Measurements from ENCODE around the gene RNASE12. TPM values are rescaled to one million over a fixed set of nuclear protein-coding genes. Genes with fewer than 3 reads are reported as not detected.

Gene RNASE12
- polyA plus RNA-seq, 1 donor from 2014 or later, result not detected

DNA sequence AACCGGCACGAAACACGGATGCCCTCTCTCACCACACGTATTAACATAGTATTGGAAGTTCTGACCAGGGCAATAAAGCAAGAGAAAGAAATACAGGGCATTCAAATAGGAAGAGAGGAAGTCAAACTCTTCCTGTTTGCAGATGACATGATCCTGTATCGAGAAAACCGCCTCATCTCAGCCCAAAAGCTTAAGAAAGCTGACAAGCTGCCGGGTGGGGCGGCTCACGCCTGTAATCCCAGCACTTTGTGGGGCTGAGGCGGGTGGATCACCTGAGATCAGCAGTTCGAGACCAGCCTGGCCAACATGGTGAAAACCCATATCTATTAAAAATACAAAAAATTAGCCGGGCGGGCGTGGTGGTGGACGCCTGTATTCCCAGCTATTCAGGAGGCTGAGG, 32.6 kb upstream of the RNASE12 start:
- Histone ChIP-seq H3F3A (ENCODE audit: insufficient read depth, low read length, poor library complexity, severe bottlenecking) (no peaks in the 10 kb centered on the region), H3K9me2 (ENCODE audit: insufficient read depth, low read length) (no peaks in the 10 kb centered on the region), H3K4me3 (ENCODE audit: low read length) (no peak overlapping the region), H3K27ac (ENCODE audit: low read length) (no peak overlapping the region), H2AFZ (ENCODE audit: low read depth, low read length) (no peak overlapping the region), H3K79me2 (replicated peaks; ENCODE audit: insufficient read depth, low read length) (no peaks in the 10 kb centered on the region), H3K36me3 (ENCODE audit: insufficient read depth, low read length) (no peaks in the 10 kb centered on the region), H3K27me3 (ENCODE audit: insufficient read depth, low read depth, low read length) (peaks cover 66% of the 10 kb centered on the region), H4K20me1 (ENCODE audit: insufficient read depth) (no peaks in the 10 kb centered on the region), H3K9me3 (ENCODE audit: low read length) (no peaks in the 10 kb centered on the region), H3K4me2 (ENCODE audit: low read length) (no peak overlapping the region), H3K9ac (ENCODE audit: low read length) (no peak overlapping the region)
- TF ChIP-seq, protein P1, sequence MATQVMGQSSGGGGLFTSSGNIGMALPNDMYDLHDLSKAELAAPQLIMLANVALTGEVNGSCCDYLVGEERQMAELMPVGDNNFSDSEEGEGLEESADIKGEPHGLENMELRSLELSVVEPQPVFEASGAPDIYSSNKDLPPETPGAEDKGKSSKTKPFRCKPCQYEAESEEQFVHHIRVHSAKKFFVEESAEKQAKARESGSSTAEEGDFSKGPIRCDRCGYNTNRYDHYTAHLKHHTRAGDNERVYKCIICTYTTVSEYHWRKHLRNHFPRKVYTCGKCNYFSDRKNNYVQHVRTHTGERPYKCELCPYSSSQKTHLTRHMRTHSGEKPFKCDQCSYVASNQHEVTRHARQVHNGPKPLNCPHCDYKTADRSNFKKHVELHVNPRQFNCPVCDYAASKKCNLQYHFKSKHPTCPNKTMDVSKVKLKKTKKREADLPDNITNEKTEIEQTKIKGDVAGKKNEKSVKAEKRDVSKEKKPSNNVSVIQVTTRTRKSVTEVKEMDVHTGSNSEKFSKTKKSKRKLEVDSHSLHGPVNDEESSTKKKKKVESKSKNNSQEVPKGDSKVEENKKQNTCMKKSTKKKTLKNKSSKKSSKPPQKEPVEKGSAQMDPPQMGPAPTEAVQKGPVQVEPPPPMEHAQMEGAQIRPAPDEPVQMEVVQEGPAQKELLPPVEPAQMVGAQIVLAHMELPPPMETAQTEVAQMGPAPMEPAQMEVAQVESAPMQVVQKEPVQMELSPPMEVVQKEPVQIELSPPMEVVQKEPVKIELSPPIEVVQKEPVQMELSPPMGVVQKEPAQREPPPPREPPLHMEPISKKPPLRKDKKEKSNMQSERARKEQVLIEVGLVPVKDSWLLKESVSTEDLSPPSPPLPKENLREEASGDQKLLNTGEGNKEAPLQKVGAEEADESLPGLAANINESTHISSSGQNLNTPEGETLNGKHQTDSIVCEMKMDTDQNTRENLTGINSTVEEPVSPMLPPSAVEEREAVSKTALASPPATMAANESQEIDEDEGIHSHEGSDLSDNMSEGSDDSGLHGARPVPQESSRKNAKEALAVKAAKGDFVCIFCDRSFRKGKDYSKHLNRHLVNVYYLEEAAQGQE (IDR thresholded peaks at IDR 0.05; ENCODE audit: borderline replicate concordance), result no peak
- TF ChIP-seq POLR2AphosphoS5 (IDR thresholded peaks at IDR 0.05), result no peak
- TF ChIP-seq, protein P2, sequence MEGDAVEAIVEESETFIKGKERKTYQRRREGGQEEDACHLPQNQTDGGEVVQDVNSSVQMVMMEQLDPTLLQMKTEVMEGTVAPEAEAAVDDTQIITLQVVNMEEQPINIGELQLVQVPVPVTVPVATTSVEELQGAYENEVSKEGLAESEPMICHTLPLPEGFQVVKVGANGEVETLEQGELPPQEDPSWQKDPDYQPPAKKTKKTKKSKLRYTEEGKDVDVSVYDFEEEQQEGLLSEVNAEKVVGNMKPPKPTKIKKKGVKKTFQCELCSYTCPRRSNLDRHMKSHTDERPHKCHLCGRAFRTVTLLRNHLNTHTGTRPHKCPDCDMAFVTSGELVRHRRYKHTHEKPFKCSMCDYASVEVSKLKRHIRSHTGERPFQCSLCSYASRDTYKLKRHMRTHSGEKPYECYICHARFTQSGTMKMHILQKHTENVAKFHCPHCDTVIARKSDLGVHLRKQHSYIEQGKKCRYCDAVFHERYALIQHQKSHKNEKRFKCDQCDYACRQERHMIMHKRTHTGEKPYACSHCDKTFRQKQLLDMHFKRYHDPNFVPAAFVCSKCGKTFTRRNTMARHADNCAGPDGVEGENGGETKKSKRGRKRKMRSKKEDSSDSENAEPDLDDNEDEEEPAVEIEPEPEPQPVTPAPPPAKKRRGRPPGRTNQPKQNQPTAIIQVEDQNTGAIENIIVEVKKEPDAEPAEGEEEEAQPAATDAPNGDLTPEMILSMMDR (IDR thresholded peaks at IDR 0.05; ENCODE audit: poor library complexity, severe bottlenecking), result no peak
- TF ChIP-seq RAD21 (conservative IDR thresholded peaks at IDR 0.05), result no peak
- TF ChIP-seq EP300 (conservative IDR thresholded peaks at IDR 0.05; ENCODE audit: poor library complexity, severe bottlenecking), result no peak
- no peak for TF ChIP-seq TAF1 (IDR thresholded peaks at IDR 0.05; ENCODE audit: low read depth)

DNA sequence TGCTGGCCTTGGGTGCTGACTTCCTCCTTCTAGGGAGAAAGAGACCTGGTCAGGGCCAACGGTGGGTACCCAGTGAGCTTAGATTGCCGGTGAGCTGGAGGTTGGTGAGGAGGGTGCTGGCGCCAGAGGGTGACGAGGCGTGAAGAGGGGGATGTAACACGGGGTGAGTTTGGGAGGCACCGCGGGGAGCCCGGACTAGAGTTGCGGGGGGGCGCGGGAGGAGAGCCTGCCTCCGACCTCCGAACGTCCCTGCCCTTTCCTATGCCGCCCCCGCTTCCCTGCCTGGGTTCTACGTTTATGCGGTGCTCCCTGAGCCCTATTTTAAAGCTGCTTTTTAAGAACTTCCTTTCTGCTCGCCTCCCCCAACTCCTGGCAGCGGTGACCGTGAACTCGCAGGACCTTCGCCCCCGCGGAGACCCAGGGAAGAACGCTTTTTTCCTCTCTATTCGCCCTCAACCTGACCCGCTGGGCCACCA, 31.7 kb upstream of the RNASE12 start:
- peaks cover 57% of the 10 kb centered on the region for H3K27me3 ChIP-seq (ENCODE audit: insufficient read depth, low read depth, low read length)
- H2AFZ ChIP-seq (ENCODE audit: low read depth, low read length), result no peak overlapping the region
- no peaks in the 10 kb centered on the region for H4K20me1 ChIP-seq (ENCODE audit: insufficient read depth)
- TF ChIP-seq, protein P1 (IDR thresholded peaks at IDR 0.05; ENCODE audit: borderline replicate concordance), result no peak
- H3K27ac ChIP-seq (ENCODE audit: low read length), result no peak overlapping the region
- no peaks in the 10 kb centered on the region for H3K79me2 ChIP-seq (replicated peaks; ENCODE audit: insufficient read depth, low read length)
- no peak overlapping the region for H3K4me3 ChIP-seq (ENCODE audit: low read length)
- H3K9ac ChIP-seq (ENCODE audit: low read length), result no peak overlapping the region
- no peaks in the 10 kb centered on the region for H3K9me3 ChIP-seq (ENCODE audit: low read length)
- H3F3A ChIP-seq (ENCODE audit: insufficient read depth, low read length, poor library complexity, severe bottlenecking), result no peaks in the 10 kb centered on the region
- no peaks in the 10 kb centered on the region for H3K36me3 ChIP-seq (ENCODE audit: insufficient read depth, low read length)
- no peaks in the 10 kb centered on the region for H3K9me2 ChIP-seq (ENCODE audit: insufficient read depth, low read length)
- H3K4me2 ChIP-seq (ENCODE audit: low read length), result no peak overlapping the region
